HG02588 (cell line): ENCODE measurements around the gene PPP2R3B.
"Not testable (repeated sequence)": the region's sequence is repeated elsewhere in the genome, so short reads cannot be mapped to it uniquely, and the experiment has no call there.

Experiments used
- ATAC-seq: cut with Tn5 transposase; IDR thresholded peaks from one replicate; pipeline ENCODE4 v1.9.1; 2021; ENCODE audit warnings: mild to moderate bottlenecking, moderate library complexity; ENCODE audit not compliant: unreplicated experiment

The PPP2R3B gene, protein sequence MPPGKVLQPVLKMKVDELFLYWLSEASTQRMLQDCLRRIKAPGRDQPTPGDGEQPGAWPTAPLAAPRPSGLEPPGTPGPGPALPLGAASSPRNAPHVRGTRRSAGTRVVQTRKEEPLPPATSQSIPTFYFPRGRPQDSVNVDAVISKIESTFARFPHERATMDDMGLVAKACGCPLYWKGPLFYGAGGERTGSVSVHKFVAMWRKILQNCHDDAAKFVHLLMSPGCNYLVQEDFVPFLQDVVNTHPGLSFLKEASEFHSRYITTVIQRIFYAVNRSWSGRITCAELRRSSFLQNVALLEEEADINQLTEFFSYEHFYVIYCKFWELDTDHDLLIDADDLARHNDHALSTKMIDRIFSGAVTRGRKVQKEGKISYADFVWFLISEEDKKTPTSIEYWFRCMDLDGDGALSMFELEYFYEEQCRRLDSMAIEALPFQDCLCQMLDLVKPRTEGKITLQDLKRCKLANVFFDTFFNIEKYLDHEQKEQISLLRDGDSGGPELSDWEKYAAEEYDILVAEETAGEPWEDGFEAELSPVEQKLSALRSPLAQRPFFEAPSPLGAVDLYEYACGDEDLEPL

DNA sequence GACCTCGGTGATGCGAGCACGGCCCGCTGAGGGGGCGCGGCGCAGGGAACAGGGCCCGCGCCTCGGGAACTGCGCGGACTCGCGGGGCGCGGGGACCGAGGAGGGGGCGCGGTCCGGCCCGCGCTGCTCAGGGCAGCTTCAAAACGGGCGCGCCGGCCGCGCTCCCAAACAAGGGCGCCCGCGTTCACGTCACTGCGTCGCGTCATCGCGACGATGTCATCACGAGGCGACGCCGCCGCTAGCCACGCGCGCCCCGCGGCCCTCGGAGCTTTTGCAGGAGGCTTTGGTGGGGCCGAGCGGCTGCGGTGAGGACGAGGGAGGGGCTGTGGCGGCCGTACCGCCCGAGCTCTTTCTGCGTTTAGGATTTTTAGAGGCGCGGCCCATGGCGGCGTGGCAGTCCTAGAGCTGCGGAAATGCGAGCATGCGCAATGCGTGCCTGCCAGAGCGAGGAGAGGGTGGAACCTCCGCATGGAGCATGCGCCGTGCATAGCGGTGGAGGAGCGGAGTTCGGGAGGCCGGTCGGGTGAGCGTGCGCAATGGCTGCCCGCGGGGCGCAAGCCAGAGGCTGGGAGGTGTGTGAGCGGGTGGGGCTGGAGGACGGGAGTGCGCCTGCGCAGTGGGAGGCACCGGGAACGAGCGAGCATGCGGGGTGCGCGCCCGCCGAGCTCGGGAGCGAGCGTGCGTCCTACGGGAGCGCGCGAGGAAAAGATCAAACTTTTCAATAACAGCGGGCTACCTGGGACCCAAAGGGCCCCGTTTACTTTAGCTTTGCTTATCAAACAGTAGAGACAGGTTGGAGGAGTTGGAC is at the start of gene PPP2R3B:
PPP2R3B (minus strand) TSS at position 140 of the 808 bp plus-strand sequence. CDS start 216 bp downstream, outside the sequence.
- ATAC-seq = peak; percentile 93

DNA sequence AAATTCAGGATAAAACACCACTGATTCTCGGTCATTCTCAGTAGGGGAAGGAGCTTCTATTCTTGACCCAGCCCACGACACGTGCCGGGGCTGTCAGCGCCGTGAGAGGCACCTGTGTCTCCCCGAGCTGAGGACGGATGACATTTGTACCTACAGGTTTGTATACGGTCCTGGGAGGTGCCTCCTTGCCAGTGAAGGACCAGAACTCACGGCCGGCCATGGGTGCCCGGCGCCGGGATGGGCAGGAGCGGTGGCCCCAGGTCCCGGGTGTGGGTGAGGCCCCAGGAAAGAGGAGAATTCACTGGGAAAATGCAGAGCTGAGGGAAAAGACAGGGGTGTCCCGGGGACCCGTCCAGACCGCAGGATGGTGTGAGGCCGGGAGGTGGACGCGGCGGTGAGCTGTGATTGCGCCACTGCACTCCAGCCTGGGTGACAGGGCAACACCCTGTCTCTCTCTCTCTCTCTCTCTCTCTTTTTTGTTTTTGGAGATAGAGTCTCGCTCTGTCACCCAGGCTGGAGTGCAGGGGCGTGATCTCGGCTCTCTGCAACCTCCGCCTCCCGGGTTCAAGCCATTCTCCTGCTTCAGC is 48.9 kb upstream of the PPP2R3B start:
- no peak for ATAC-seq

DNA sequence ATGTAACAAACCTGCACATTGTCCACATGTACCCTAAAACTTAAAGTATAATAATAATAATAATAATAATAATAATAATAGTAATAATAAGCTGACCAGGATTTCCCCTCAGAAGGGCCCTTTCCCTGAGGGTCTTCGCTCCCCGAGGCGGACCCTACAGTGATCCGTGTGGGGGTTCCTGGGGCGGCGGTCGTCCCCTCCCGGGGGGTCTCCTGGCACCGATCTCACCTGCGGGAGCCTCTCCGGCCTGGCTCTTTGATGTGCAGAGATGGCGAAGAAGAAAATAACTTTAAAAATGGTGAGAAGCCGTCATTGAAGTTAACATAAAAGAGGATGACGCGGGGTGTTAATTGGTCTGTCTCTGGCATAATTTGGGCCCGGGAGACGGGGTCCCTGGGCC is 48.2 kb upstream of the PPP2R3B start:
- ATAC-seq = no peak

DNA sequence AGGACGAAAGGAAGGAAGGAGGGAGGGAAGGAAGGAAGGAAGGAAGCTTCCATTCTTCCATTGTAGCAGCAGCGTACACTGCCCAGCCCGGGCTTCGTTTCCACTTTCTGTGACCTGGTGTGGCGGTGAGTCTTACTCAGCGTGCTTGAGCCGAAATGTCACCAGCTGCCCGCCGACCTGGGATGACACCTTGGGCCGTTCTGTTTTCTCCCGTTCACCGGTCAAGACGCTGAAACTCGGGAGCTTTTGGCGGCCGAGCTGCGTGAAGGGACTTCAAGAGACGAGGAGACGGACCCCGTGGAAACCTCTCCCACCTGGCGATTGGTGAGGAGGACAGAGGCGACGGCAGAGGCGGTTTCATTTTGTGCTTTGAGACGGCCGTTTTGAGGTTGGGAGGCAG is 47.1 kb upstream of the PPP2R3B start:
- ATAC-seq = no peak

DNA sequence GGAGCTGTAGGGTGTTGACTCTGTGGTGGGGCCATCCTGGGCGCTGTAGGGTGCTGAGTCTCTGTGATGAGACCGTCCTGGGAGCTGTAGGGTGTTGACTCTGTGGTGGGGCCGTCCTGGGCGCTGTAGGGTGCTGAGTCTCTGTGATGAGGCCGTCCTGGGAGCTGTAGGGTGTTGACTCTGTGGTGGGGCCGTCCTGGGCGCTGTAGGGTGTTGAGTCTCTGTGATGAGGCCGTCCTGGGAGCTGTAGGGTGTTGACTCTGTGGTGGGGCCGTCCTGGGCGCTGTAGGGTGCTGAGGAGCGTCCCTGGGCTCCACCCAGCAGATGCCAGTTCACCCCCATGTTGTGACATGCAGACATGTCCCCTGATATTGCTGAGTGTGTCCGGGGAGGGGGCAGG is 46.0 kb upstream of the PPP2R3B start:
- not testable (repeated sequence) for ATAC-seq

DNA sequence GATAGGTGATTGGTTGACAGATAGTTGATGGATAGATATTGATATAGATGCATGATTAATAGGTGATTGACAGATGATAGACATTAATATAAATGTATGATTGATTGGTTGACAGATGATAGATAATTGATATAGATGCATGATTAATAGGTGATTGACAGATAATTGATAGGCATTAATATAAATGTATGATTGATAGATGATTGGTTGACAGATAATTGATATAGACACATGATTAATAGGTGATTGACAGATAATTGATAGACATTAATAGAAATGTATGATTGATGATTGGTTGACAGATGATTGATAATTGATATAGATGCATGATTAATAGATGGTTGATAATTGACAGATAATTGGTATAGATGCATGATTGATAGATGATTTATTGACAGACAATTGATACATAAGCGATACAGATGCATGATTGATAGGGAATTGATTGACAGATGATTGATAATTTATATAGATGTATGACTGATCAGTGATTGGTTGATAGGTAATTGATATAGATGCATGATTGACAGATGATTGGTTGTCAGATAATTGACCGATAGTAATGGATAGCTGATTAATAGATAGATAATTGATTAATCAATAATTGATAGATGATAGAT is 44.9 kb upstream of the PPP2R3B start:
- no peak for ATAC-seq

DNA sequence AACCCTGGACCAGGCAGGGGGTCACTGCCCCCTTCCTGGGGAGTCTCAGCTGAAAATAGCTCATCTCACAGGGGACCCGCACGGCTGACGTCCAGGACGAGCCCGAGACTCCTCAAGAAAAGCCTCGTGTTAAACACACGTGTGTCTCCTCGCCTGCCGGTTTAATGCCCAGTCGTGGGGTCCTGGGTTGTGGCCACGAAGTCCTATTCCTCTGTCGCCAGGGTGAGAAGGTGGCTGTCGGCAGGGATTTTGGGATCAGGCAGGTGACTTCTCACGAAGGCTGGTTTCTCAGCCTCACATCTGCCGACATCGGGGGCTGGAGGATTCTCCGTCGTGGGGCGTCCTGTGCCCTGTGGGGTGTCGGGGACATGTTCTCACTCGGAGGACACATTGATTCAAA is 44.3 kb upstream of the PPP2R3B start:
- ATAC-seq = no peak

DNA sequence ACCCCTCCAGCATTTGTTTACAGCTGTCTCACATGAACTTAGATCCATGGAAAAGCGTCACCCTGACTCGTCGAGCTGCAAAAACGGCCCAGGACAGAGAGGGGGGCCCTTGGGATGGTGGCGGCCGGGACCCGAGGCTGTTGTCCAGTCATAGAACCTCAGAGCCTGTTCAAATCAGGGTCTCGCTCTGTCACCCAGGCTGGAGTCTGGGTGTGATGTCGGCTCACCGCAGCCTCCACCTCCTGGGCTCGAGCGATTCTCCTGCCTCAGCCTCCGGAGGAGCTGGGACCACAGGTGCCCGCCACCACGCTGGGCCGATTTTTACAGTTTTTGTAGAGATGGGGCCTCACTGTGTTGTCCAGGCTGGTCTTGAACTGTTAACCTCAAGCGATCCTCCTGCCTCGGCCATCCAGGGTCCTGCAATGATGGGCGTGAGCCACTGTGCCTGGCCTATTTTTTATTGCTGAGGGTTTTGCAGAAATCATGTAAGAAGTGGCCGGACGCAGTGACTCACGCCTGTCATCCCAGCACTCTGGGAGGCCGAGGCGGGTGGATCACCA is 42.6 kb upstream of the PPP2R3B start:
- ATAC-seq = no peak

DNA sequence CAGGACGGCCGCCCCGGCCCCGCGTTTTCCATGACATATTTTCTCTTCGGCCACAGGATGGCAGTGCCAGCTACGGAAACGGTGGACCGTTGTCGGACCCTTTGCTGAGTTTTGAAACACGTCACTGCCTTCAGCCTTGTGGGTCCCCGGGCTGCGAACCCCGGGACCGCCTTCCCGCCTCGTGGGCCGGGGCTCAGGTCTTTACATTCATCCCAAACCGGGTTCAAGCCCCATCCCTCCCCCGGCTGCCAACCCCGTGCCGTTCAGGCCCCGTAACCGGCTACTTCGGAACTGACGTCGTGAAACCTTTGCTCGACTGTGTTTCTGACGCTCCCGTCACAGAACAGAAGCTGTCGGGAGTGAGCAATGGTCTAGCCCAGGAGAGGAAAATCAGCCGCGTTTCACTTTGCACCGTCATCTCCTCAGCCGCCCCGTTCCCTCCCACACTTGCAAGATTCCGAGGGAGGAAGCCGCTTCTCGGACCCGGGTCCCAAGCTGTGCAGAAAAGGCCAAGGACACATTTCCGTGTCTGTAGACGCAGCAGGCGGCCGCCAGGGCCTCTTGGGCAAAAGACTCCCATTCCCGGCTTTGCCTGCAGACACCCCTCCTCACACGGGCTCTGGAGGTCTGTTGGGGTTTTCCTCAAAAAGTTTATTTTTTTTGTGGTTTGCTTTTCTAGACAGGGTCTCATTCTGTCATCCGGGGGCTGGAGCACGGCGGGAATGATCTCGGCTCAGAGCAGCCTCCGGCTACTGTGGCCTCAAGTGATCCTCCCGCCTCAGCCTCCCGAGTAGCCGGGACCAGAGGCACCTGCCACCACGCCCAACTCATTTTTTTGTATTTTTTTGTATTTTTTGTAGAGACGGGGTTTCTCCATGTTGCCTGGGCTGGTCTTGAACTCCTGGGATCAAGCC is 41.4 kb upstream of the PPP2R3B start:
- ATAC-seq = no peak

DNA sequence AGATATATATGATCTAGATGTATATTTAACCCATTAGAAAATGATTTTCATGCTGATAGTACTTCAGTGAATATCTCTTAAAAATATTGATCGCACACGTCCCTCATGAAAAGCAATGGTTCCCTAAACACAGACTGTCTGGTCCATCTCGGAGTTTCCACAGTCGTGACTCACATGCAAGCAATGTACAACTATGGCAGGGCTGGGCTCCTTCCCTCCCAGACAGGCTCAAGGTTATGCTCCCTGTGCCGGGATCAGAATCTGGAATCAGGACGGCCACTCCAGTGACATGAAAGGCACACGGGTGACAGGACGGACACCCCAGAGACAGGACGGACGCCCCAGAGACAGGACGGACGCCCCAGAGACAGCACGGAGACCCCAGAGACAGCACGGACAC is 40.2 kb upstream of the PPP2R3B start:
- ATAC-seq = no peak

DNA sequence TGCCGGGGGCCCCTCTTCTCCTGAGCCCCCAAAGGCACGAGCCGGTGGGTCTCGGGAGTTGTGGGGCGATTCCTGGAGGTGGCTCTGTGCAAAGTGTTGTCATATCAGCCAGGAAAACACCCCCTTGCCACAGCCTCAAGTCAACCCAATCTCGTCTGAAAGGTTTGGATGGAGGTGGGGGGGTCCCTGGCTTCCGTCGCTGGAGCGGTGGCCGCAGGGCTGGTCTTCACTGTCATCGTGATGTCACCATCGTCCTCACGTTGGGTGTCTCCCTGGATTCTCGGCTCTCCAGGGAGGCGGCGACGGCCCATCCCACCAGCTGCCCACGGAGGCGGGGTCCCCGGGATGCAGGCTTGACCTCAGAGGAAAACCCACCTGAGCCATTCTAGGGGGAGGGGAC is 38.3 kb upstream of the PPP2R3B start:
- no peak for ATAC-seq

DNA sequence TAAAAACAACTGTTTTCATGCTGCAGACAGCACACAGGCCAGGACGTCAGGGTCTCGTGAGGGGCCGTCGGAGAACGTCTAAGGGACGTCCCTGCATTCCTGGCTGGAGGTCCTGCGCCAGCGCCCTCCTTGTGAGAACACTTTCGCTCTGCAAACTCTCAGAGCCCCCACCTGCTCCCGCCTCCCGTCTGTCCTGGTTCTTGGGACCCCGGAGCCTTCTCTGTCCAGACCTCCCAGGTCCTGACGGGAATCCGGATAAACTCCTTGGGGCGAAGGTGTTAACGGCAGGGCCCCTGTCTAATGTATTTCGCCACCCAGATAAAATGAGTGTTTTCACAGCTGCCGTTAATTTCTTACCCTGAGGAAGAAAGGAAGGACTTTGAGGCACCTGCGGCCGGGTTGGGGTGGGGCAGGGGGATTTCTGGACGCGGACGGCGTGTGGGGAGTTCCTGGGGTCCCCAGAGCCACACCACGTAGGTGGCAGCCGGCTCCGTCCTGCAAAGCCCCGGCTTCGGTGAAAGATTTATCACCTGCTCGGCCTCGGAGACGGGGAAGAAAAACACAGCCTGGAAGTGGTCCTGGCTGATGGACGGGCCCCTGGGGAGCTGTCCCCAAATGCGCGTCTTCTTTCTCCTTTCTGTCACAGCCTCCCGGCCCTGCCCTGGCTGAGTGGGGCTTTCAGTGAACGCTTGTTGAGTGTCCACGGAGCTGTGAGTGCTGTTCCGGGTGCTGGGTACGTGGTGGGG is 35.1 kb upstream of the PPP2R3B start:
- no peak for ATAC-seq

DNA sequence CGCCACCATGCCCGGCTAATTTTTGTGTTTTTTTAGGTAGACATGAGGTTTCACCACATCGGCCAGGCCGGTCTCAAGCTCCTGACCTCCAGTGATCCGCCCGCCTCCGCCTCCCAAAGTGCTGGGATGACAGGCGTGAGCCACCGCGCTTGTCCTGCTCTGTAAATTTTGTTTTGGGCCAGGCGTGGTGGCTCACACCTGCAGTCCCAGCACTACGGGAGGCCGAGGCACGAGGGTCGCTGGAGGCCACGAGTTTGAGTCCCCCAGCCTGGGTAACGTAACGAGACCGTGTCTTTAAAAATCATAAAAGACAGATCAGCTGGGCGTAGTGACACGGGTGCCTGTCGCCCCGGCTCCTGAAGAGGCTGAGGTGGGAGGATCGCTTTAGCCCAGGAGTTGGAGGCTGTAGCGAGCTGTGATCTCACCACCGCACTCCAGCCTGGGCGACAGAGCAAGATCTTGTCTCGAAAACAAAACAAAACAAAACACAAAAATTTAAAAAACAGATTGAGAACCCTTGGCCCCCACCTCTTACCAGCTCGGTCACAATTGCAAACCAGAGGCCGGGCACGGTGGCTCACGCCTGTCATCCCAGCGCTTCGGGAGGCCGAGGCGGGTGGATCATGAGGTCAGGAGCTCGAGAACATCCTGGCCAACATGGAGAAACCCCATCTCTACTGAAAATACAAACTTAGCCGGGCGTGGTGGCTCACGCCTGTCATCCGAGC is 34.0 kb upstream of the PPP2R3B start:
- ATAC-seq = no peak

DNA sequence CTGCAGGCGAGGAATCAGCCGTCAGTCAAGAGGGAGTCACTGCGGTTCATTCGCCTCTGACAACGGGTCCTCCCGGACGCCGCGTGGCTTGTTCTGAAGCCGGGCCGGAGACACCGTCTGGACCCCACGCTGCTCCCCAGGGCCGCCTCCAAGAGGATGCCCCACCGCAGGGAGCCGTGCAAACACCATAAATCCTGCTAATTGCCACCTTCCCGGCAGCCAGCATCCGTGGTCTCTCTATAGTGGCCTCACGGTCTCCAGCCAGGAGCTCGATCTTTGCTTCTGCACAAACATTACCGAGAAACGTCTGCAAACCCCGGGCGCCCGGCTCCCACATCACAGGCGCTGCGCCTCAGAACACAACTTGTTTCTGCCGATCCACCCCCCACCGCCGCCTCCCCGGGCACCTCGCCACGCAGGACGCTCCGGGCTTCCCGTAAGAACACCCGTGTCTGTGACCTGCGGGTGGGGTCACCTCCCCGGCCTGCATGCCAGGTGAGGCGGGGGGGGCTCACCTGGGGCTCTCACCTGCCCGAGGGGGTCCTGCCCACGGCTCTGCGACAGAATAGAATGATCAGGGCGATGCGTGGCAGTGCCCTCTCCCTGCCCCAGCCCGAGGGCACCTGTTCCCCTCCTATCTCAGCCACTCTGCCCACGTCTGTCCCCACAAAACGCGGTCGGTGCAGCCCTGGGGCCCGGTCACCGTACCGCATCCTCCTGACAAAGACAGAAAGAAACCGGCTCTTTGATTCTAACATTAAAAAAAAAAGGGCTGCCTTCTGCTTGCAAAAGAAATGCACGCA is 32.4 kb upstream of the PPP2R3B start:
- ATAC-seq = no peak

DNA sequence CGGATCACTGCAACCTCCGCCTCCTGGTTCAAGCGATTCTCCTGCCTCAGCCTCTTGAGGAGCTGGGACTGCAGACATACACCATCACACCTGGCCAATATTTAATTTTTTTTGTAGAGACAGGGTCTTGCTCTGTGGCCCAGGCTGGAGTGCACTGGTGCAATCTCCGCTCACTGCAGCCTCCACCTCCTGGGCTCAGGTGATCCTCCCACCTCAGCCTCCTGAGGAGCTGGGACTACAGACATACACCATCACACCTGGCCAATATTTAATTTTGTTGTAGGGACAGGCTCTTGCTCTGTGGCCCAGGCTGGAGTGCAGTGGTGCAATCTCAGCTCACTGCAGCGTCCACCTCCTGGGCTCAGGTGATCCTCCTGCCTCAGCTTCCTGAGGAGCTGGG is 28.8 kb upstream of the PPP2R3B start:
- ATAC-seq = not testable (repeated sequence)

DNA sequence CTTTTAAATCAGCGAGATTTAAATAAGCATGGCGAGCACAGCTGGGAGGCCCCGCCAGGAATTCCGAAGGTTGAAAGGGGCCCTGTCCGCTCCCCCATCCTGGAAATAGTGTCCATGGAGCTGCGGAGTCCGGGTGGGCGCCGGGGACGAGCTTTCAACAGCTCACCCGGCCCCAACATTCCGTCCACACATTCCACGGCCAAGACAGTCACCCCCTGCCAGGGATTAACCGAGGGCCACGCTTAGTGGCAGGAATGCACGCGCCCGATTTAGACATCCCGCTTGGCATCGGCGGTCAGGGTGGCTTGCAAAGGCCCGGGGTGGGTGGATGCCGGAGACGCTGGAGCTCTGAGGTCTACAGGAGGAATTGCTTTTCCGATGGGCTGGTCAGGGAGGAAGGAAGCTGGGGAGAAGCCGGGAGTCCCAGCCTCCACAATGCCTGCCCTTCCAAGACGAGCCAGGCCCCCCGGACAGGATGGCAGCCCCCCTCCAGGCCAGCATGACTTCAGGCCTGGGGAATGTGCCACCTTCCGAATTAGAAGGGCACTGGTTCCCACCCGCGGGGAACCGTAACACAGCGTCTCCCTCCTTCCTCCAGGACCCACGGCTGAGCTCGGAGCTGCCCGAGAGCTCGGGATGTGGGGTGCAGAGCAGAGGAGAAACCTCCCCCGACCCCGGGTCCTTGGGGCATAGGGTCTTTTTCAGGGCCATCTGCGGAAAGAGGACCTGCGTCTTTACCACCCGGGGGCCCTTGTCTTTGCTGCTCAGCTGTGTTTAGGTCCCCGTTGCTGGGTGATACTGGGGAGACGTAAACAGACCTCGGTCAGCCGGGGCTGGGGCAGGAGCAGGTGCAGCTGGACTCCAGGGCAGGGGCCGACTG is 26.9 kb upstream of the PPP2R3B start:
- ATAC-seq = no peak
